GM12873 (cell line): ENCODE data around the gene CSN3.

Experiments used
- TF ChIP-seq, protein P1 (sequence below): IDR thresholded peaks from 2 replicates; pipeline ENCODE4 v1.5.1; 2012; ENCODE audit warnings: low read depth, mild to moderate bottlenecking, moderate library complexity, low read length, control low read depth; ENCODE audit not compliant: insufficient read depth; ENCODE audit errors: missing control alignments

CSN3 gene

DNA sequence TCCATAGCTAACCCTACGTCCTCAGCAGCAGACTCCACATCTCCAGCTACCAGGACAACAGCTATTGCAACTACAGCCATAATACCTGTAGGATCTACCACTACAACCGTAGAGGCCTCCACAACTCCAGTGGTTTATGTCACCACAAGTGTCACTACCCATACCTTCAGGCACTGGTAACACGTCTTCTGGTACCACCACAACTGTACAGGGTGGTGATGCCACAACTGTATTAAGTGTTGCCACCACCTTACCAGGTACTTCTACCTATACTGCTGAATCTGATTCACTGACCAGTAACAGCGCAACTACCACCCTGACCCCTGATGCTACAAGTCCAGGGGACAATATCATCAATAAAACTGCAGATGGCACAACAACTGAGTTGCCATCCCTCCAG is 57.8 kb downstream of the CSN3 start:
- TF ChIP-seq, protein P1, sequence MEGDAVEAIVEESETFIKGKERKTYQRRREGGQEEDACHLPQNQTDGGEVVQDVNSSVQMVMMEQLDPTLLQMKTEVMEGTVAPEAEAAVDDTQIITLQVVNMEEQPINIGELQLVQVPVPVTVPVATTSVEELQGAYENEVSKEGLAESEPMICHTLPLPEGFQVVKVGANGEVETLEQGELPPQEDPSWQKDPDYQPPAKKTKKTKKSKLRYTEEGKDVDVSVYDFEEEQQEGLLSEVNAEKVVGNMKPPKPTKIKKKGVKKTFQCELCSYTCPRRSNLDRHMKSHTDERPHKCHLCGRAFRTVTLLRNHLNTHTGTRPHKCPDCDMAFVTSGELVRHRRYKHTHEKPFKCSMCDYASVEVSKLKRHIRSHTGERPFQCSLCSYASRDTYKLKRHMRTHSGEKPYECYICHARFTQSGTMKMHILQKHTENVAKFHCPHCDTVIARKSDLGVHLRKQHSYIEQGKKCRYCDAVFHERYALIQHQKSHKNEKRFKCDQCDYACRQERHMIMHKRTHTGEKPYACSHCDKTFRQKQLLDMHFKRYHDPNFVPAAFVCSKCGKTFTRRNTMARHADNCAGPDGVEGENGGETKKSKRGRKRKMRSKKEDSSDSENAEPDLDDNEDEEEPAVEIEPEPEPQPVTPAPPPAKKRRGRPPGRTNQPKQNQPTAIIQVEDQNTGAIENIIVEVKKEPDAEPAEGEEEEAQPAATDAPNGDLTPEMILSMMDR, result no peak
